ENCODE results near the gene YPEL2.

YPEL2 gene

DNA sequence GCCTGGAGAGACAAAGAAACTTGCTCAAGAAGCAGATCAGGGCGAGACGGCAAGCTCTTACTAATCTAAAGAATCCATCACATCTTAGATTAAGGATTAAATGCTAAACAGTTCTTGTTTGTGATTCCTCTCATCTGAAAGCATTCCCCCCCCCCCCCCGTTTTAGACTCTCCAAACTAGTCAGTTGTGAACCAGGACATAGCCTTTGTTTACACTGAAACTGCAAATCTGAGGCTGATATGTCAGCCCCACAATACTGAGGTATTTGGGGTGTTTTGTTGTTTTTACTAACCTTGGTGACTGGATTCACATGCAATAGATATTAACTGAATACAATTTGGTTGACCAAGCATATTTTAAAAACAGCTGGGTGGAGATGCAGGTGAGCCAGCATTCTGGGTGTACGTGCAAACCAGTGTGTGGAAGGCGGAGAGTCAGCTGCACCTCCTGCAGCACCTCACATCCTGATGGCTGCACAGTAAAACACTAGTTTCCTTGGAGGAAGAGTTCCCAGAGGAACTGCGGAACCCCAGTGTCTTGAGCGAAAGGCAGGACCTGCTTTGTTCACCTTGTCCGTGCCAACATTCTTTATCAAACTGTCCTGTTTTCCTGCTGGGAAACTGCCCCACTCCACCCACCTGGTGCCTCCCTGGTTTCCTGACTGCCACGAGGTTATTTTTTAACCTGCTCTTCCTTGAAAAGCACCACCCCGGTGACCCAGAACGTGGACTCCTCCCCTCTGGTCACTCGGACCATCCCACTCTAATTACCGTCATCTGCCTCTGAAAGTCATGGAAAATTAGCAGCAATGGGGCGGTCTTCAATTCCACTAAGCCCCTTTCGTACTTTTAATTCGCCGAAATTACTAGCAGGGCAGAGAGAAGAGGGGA is 1.2 kb upstream of the YPEL2 start:
- DNase-seq = peak; percentile 58

- DNase-seq = peak; percentile 40
Measured at GRCh38 chr17:59331929-59332748, 684 bp downstream of the YPEL2 start.

GRCh38 chr17:59332749-59333377 is 1.4 kb downstream of the YPEL2 start:
- no peak for DNase-seq

DNA sequence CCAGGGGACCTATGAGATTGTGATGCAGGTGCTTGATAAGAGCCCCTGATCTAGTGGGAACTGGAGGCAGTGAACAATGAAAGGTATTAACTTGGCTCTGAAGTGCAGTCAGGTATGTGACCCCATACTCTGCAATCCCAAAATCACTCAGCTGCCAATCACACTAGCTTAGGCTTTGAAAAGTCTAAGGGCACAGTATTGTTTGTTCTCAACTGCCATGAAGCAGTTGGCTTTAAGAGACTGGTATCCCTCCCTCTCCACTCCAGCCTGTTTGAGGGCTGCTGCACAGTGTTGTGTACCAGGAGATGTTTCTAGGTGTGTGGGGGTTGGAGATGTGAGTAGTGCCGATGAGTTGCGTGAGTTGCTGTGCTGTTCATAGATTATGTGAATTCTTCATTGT is 2.4 kb downstream of the YPEL2 start:
- DNase-seq = no peak

- peak; percentile 67 for DNase-seq
Measured at GRCh38 chr17:59335685-59336084, 4.2 kb downstream of the YPEL2 start.

DNA sequence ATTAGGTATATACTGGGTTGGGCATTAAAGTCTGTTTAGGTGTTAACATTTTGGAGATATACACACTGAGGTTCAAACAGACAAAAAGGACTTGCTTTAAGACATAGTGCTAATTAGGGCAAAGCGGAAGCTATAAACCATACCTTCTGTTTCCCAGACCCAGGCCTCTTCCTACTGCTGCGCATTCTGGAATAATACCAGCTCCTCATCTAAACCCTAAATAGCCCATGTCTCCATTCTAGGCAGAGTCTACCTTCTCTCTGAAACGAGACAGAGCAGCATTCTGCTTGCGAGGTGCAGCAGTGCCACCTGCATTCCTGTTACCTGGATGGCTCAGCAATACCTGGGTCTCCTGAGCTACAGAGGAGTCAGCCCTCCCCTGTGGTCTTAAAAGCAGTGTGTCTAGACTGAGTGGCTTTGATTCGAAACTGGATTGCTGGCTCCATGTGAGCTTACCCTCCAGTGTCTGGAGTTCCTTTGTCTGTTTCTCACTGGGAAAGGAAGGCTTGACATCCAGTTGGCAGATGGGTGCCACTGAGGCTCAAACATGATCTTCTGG is 6.4 kb downstream of the YPEL2 start:
- no peak for DNase-seq

DNA sequence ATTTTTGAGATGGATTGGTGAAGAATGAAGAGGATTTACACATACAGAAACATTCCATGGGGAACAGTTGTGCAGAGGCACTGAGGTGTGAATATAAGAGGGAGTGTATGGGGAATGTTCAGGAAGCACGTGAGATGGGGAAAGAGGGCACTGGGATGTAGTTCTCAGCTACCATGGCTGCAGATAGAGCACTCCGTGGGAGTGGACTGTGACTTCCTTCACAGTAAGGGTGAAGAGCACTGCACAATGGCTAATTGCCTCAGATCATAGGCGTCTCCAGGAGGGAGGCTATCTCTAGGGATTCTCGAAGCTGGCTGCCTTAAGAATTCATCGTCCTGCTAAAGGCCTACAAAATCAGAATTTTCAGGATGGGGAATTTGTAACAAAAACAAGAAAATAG is 7.0 kb downstream of the YPEL2 start:
- DNase-seq = no peak

GRCh38 chr17:59341922-59342321 is 10.5 kb downstream of the YPEL2 start:
- DNase-seq = peak; percentile 61

GRCh38 chr17:59342681-59343131 is 11.3 kb downstream of the YPEL2 start:
- DNase-seq = no peak

DNA sequence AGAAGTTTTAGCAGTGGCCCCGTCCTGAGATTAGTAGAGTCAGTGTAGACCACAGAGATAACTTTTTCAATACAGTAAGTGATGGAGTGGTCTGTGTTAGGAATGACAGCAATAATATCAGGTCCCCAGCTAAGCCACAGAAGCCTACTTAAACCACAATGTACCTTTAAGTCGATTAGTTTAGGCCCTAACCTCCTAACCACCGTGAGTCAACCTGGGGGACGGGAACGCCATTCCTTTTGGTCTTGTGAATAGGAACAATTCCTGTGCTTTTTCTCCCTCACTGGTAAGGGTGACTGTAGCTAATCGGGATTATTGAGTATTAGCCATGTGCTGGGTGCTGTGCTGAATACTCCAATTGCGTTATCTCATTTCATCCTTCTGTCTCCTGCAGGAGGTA is 14.0 kb downstream of the YPEL2 start:
- DNase-seq = peak; percentile 95

DNA sequence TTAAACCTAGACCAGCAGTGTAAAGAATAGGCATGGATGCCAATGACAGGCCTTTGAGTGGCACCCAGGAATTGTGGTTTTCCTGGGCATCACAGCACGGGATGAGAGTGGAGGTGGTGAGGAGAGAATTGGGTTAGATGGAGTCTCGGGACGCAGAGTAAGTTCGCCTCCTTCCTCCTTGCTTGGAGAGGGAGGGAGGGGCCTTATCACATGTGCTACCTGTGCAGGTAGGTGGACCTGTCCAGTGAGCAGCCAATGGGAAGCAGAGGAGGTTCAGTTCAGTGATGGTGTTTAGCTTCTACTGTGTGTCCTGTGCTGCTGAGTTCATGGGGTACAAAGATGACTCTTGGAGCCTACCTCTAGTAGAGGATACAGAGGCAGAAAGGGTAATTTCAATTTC is 14.9 kb downstream of the YPEL2 start:
- no peak for DNase-seq

DNA sequence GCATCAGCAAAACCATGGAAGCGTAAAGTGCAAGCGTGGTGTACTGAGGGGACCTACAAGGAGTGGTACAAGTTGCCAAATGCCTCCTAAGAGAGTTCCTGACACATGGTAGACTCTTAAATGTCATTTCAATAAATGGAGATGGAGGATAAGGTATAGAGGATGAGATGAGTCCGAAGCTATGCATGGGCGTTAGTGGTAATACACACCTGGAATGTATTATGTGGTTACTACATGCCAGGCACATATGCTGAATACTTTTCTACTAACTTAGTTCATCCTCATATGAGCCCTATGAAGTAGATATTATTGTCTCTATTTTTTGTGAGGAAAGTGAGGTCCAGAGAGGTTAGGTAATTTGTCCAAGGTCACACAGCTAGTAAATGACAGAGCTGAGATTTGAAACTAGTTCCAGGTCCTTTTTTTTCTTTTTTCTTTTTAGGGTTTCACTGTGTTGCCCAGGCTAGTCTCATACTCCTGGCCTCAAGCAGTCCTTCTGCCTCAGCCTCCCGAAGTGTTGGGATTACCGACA is 15.5 kb downstream of the YPEL2 start:
- no peak for DNase-seq

- DNase-seq = no peak
Measured at GRCh38 chr17:59347975-59348391, 16.5 kb downstream of the YPEL2 start.

GRCh38 chr17:59349178-59349577 is 17.7 kb downstream of the YPEL2 start:
- no peak for DNase-seq

GRCh38 chr17:59353106-59353854 is 21.8 kb downstream of the YPEL2 start:
- no peak for DNase-seq

GRCh38 chr17:59353936-59354755 is 22.7 kb downstream of the YPEL2 start:
- DNase-seq = peak; percentile 49

DNA sequence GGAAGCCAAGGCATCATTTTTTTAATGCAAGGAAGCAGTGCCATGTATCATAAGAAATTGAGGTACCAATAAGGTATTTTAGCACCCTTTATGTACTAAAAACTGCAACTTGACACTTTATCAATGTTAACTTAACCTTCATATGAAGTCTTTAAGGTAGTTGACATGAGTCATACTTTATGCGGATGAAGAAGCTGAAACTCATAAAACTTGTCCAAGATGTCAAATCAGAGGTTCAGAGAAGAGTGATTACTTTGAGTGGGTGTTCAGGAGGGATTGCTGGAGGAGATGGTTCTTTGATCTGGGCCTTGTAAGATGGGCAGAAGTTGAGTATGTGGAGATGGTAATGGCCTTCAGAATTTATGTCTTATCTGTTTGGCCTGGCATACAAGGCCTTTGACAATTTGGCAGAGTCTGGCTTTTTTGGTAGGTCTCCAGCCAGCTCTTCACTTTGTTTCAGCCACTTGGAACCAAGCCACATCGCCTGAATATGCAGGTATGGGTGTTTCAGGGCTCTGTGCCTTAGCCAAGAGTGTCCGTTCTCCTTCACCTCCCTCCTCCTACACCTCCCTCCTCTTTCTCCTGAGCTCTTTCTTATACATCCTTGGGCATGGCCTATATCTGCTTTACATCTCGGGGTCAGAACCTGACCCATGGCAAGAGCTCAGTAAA is 23.7 kb downstream of the YPEL2 start:
- no peak for DNase-seq

DNA sequence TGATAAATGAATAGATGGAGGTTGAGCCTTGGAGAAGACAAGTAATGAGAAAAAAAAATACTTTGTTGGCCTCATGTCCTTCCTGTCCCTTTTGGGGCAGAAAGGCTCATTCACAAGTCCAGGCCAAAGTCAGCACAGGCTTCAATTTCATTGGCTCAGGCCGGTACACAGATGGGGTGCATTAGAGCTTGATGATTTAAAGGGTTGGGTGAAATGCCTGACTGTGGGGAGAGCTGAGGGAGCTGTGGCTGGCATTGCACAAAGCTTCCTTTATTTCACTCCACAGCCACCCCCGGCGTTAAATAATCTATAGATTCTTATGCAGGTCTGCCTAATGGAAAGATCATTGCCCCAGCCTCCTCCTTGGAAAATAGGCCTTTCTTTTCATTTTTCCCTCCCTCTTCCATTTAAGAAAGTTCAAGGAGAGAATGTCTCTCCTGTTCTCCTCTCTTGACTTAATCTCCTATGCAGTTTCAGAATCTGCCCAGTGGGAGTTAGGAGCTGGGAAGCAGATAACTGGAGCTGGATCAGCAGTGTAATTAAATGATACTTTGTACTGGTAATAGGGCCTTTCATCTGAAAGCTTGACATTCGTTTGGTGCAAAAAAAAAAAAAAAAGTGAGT is 24.4 kb downstream of the YPEL2 start:
- no peak for DNase-seq

GRCh38 chr17:59356543-59357218 is 25.2 kb downstream of the YPEL2 start:
- DNase-seq = no peak

Data from NCI-H82 (cell line).